NCI-H2227 treated with DMSO at 0.1 percent for 48 hours (cell line): ENCODE results near the gene TUFT1.
"Not testable (repeated sequence)": the region's sequence is repeated elsewhere in the genome, so short reads cannot be mapped to it uniquely, and the experiment has no call there.

Experiments used
- DNase-seq: peaks from one replicate; lab custom pipeline; 2025; lab: John Stamatoyannopoulos, UW

The TUFT1 gene

DNA sequence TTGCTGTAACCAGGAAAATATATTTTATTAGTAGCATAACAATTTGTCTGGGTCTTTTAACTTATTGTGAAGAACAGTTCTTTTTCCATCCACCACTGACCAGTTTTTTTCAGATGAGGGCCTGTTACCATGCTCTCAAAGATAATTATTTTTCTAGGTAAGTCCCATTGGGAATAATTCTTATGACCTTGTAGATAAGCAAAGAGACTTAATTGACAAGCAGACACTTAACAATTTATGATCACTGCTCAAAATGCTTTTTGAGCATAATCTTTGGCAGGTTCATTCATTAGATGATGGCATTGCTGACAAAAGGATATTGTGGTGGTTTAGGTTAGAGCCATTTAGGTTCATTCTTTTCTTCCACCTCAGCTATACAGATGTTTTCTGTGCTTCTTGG is 78.4 kb downstream of the TUFT1 start:
- no peak for DNase-seq

- not testable (repeated sequence) for DNase-seq
Measured at GRCh38 chr1:151618996-151619395, 78.9 kb downstream of the TUFT1 start.

DNA sequence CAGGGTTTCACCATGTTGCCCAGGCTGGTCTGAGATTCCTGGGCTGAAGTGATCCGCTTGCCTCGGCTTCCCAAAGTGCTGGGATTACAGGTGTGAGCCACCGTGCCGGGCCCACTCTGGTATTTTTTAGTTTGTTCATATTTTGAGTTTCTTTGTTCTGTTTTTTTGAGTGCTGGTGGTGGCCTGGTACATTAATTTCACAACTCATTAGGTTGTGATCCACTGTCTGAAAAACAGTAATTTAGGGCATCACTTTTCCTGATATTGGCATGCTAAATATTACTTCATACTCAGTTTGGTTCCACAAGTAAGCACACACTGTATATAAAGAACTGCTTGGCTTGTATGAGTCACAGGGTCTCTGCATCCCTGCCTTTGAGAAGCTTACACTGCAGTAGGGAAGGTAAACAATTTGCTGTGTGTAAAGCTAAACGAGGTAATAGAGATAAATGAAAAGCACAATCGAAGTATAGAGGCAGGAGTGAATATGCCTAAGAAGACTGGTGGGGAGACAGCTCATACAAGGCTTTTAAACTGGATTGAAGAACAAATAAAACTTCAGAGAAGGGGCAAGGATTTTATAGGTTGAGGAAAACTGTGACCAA is 79.5 kb downstream of the TUFT1 start:
- DNase-seq = no peak

GRCh38 chr1:151620286-151620685 is 80.2 kb downstream of the TUFT1 start:
- no peak for DNase-seq

DNA sequence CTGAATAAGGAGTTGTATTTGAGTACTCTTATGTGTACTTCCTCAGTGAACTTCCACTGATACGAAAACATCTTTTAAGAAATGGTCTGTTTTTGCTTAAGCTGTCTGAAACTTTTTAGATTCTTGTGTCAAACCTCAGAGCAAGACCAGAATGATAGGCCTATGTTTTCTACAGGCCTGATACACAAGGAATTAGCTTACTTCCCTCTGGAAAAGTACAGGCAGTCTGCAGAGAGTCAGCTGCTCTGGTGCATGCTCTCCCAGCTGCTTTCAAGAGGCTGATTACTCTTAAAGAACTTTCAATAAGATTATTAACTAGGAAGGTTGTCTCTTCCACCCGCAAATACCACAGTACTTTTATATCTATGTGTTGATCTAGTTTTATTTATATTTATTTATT is 81.2 kb downstream of the TUFT1 start:
- no peak for DNase-seq

DNA sequence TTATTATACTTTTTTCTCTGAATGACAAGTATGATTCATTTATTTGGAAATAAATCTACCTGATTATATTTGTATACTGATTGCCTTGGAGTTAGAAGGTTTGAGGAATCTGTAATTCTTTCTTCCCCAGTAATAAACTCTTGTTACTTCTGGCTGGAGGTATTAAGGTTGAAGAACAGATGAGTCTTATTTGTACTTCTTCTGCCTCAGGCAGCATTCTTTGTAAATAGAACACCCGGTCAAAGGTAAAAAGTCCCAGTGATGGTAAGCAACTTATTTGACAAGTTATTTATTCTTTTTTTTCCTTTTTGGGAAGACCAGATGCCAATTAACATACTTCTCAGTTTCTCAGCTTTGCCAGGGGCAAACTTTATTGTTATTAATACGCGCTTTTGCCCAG is 84.7 kb downstream of the TUFT1 start:
- DNase-seq = no peak

- no peak for DNase-seq
Measured at GRCh38 chr1:151626740-151627334, 86.7 kb downstream of the TUFT1 start.

DNA sequence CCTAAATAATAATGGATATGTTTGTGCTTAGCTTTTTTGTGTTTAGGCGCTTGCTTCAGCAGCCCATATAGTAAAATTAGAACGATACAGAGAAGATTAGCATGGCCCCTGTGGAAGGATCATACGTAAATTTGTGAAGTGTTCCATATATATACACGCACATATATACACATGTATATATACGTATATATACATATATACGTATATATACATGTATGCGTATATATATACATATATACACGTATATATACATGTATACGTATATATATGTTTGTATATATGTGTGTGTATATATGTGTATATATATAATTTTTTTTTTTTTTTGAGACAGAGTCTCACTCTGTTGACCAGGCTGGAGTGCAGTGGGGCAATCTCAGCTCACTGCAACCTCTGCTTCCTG is 89.2 kb downstream of the TUFT1 start:
- no peak for DNase-seq
